Stomach (tissue), 9 donors: ENCODE results near the gene SZT2. TPM values are rescaled to one million over a fixed set of nuclear protein-coding genes. Genes with fewer than 3 reads are reported as not detected.

ENCODE experiments used
- DNase-seq, 2 donors: peaks; one replicate each; pipeline versions ENCODE4 v3.0.0 to v3.0.0-alpha.2; 2013 to 2019
- H3K27ac ChIP-seq, 5 donors: fragments of 200-600 bp in 4 of 5; sonication (generic) in 4 of 5; one replicate each; pipeline ENCODE4 v1.5.1; 2013 to 2019; ENCODE audit warnings: mild to moderate bottlenecking in 1 of 5, moderate library complexity in 1 of 5
- H3K27me3 ChIP-seq, 3 donors: fragments of 200-600 bp; sonication (generic); one replicate each; pipeline ENCODE4 v1.5.1; 2017 to 2019; ENCODE audit warnings: mixed run types in 1 of 3
- H3K36me3 ChIP-seq, 4 donors: fragments of 200-600 bp; sonication (generic); 1 replicate in 3 of 4; 2 replicates in 1 of 4; pipeline ENCODE4 v1.5.1; 2016 to 2019
- H3K4me1 ChIP-seq, 4 donors: fragments of 200-600 bp; sonication (generic); one replicate each; pipeline ENCODE4 v1.5.1; 2016 to 2019
- H3K4me3 ChIP-seq, 4 donors: fragments of 200-600 bp; sonication (generic) in 3 of 4; one replicate each; pipeline ENCODE4 v1.5.1; 2016 to 2019; ENCODE audit warnings: mild to moderate bottlenecking in 1 of 4
- H3K9me3 ChIP-seq, 4 donors: fragments of 200-600 bp; sonication (generic); one replicate each; pipeline ENCODE4 v1.5.1; 2016 to 2019
- EP300 ChIP-seq: sonication (generic); formaldehyde crosslinking; IDR thresholded peaks from one replicate; pipeline ENCODE4 v1.6.1; 2017; ENCODE audit warnings: antibody characterized with exemption
- POLR2A ChIP-seq, 4 donors: fragments of 450-650 bp; IDR thresholded peaks; one replicate each; pipeline ENCODE4 v1.6.1; 2016; ENCODE audit warnings: antibody characterized with exemption in 4 of 4, control low read depth in 2 of 4, mild to moderate bottlenecking in 1 of 4, moderate library complexity in 1 of 4
- POLR2AphosphoS5 ChIP-seq, 3 donors: sonication (generic); formaldehyde crosslinking; IDR thresholded peaks; one replicate each; pipeline ENCODE4 v1.6.1; 2016; ENCODE audit warnings: antibody characterized with exemption in 3 of 3
- WGBS, 5 donors: extraction: QIAGEN DNeasy Blood & Tissue Kit in 3 of 5; methylation state at CpG; one replicate each; pipeline versions ENCODE4 v1.1.5 to v1.1.7; 2013 to 2018; 5-methylcytosine and 5-hydroxymethylcytosine counted together
- intact Hi-C: fragments of 100-400 bp; cut with DNase I; formaldehyde crosslinking; loops from one replicate; pipeline ENCODE4 v1.15.1; 2023; ENCODE audit warnings: low total_unique reads
- polyA plus RNA-seq, 3 donors: library from polyadenylated mRNA; stranded (reverse); fragments of 200-250 nt; gene quantifications; one replicate each; pipeline ENCODE4 v1.2.3, GENCODE V29; 2013
- total RNA-seq, 5 donors: library from RNA; depleted of rRNA; stranded (reverse); fragments of >200 nt; gene quantifications; one replicate each; pipeline versions ENCODE4 v1.1.0 to v1.2.3, GENCODE V29; 2014 to 2016
- TF ChIP-seq, protein P1 (sequence below), 7 experiments: fragments of 450-650 bp in 4 of 7; fragments of 200-600 bp in 3 of 7; sonication (generic) in 3 of 7; IDR thresholded peaks; one replicate each; pipeline ENCODE4 v1.5.1; 2016 to 2019; ENCODE audit warnings: antibody characterized with exemption in 7 of 7, control low read depth in 2 of 7, mild to moderate bottlenecking in 1 of 7
- donor health status: healthy with polysubstance abuse.
- donor health status: Bipolar disorder and iron deficiency.
- donor health status: healthy.

Gene SZT2
- total and polyA plus RNA-seq, 8 donors, result 4.9 to 69.3 (median 52.9) TPM

DNA sequence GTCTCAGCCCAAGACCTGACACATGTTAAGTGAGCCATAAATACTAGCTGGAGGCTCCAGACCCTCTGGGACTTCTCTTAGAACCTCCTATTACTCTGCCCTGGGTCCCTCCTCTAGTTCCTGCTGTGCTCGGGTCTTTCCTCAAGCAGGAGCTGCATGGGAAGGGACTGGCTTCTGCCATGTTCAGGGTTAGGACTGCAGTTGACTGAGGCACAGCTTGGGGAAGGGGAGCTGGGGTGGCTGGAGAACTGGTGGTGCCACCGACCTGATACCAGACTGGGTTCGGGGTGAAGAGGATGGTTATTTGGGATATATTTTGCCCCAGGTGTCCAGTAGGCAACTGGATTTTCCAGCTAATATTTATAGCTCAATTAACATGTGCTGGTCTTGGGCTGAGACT lies 48.3 kb downstream of the SZT2 start:
- peaks cover 5 to 16% (median 10%) of the 10 kb centered on the region in 4 donors for H3K4me1 ChIP-seq
- no peak overlapping the region for H3K4me3 ChIP-seq
- DNase-seq, result peak in 1 of 2 donors; percentile 17
- H3K9me3 ChIP-seq, result no peaks in the 10 kb centered on the region
- no peak overlapping the region for H3K27ac ChIP-seq
- peaks cover 40 to 100% (median 92%) of the 10 kb centered on the region in 4 donors for H3K36me3 ChIP-seq
- H3K27me3 ChIP-seq, result no peaks in the 10 kb centered on the region
- no peak for TF ChIP-seq EP300
- intact Hi-C loops, result no loop called here
- WGBS, 5 donors, result 88 to 97% (median 92%) methylated on average over 3 of the region's 3 CpGs

DNA sequence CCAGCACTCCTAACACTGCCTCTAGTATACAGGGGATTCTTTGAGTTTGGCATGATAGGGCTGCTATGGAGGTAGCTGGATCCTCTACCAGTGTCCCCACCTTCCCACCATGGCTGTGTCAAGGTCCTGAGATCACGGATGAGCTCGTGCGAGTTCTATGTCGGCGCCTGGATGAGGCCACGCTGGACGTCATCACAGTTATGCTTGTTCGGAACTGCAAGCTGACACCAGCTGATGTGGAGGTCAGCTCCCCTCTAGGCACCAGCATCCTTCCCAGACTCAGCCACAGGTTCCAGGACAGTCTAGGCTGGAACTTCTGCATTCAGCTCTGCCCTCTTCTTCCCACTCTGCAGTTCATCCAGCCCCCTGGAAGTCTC lies 48.9 kb downstream of the SZT2 start:
- WGBS, 5 donors, result 91 to 97% (median 96%) methylated on average over 4 to 8 of the region's 8 CpGs
- peaks cover 5 to 16% (median 10%) of the 10 kb centered on the region in 4 donors for H3K4me1 ChIP-seq
- peaks cover 40 to 100% (median 92%) of the 10 kb centered on the region in 4 donors for H3K36me3 ChIP-seq
- no peak overlapping the region for H3K4me3 ChIP-seq
- intact Hi-C loops, result no loop called here
- TF ChIP-seq EP300 (no peak), POLR2A (IDR thresholded peaks at IDR 0.05) (no peak), POLR2AphosphoS5 (IDR thresholded peaks at IDR 0.05) (no peak)
- TF ChIP-seq, protein P1, sequence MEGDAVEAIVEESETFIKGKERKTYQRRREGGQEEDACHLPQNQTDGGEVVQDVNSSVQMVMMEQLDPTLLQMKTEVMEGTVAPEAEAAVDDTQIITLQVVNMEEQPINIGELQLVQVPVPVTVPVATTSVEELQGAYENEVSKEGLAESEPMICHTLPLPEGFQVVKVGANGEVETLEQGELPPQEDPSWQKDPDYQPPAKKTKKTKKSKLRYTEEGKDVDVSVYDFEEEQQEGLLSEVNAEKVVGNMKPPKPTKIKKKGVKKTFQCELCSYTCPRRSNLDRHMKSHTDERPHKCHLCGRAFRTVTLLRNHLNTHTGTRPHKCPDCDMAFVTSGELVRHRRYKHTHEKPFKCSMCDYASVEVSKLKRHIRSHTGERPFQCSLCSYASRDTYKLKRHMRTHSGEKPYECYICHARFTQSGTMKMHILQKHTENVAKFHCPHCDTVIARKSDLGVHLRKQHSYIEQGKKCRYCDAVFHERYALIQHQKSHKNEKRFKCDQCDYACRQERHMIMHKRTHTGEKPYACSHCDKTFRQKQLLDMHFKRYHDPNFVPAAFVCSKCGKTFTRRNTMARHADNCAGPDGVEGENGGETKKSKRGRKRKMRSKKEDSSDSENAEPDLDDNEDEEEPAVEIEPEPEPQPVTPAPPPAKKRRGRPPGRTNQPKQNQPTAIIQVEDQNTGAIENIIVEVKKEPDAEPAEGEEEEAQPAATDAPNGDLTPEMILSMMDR (IDR thresholded peaks at IDR 0.05), result no peak
- no peaks in the 10 kb centered on the region for H3K9me3 ChIP-seq
- no peak overlapping the region for H3K27ac ChIP-seq
- no peaks in the 10 kb centered on the region for H3K27me3 ChIP-seq
- DNase-seq, result peak in 1 of 2 donors; percentile 11

DNA sequence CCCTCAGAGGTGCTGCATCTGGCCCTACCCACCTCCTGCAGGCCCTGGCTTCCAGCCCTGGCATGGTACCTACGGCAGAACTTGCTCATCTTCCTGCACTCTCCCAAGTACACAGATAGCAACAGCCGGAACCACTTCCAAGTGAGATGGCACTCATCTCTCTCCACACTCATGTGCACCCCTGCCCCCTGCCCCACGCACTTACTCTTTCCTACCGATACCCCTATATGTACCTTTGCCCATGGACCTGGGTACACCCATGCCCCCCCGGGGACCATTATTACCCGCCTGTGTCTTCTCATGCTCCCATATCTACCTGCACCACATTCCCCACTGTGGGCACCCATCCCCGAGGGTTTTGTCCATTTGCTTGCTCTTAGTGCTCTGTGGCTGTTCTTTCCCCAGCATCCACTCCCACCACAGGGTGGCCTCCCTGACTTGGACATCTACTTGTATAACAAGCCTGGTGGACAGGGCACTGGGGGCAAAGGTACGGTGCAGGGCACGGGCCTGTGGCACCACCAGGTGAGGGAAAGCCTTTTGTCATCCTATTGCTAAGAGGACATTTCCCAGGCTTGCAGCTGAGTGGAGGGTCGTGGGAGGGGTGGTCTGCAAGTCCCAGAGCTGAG lies 49.4 kb downstream of the SZT2 start:
- intact Hi-C loops, result no loop called here
- Histone ChIP-seq H3K9me3 (no peaks in the 10 kb centered on the region), H3K4me3 (no peak overlapping the region), H3K36me3 (peaks cover 40 to 100% (median 92%) of the 10 kb centered on the region in 4 donors), H3K4me1 (peaks cover 5 to 16% (median 10%) of the 10 kb centered on the region in 4 donors), H3K27me3 (no peaks in the 10 kb centered on the region), H3K27ac (no peak overlapping the region)
- 86 to 92% (median 89%) methylated on average over 8 to 10 of the region's 10 CpGs for WGBS, 5 donors
- TF ChIP-seq EP300, result no peak
- no peak for TF ChIP-seq POLR2A (IDR thresholded peaks at IDR 0.05)
- TF ChIP-seq POLR2AphosphoS5 (IDR thresholded peaks at IDR 0.05), result no peak
- TF ChIP-seq, protein P1 (IDR thresholded peaks at IDR 0.05), result no peak
- DNase-seq, result peak in 1 of 2 donors; percentile 20

DNA sequence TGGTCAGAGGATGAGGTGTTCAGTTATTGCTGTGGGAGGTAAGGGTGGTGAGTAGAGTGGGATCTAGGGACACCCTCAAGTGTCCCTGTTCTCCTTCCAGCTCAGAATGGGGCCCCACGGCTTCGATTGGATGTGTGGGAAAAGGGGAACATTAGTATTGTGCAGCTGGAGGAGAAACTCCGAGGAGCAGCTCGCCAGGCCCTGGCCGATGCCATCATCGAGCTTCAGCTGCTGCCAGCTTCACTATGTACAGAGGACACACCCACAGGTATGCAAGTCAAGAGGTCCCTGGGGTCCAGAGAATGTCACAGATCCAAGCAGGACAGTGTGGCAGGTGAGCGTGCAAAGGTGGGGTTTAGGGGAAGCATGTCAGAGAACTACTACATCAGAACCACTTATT lies 50.1 kb downstream of the SZT2 start:
- TF ChIP-seq, protein P1 (IDR thresholded peaks at IDR 0.05), result no peak
- no peak for TF ChIP-seq POLR2AphosphoS5 (IDR thresholded peaks at IDR 0.05)
- TF ChIP-seq EP300, result no peak
- no peak for TF ChIP-seq POLR2A (IDR thresholded peaks at IDR 0.05)
- Histone ChIP-seq H3K27me3 (no peaks in the 10 kb centered on the region), H3K4me3 (no peak overlapping the region), H3K36me3 (peaks cover 35 to 100% (median 92%) of the 10 kb centered on the region in 4 donors), H3K27ac (no peak overlapping the region), H3K9me3 (no peaks in the 10 kb centered on the region), H3K4me1 (peaks cover 5 to 16% (median 10%) of the 10 kb centered on the region in 4 donors)
- intact Hi-C loops, result no loop called here
- DNase-seq, result peak in 1 of 2 donors; percentile 23
- WGBS, 5 donors, result 48 to 86% (median 70%) methylated on average over 7 of the region's 7 CpGs

DNA sequence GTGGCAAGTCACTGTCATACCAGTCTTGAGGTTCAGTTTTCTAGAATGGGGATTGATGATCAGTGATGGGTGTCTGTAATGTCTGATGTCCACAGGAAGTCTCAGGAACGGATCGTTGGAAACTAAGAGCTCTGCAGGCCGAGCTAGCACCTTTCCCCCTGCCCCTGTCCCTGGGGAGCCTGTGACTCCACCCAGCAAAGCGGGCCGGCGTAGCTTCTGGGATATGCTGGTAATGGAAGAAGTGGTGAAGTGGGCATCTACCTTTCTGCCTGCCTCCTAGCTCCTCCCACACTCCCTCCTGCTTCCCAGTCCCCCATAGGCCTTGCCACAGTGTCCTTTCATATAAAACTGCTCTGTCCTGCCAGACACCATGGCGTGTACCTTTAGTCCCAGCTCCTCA lies 50.7 kb downstream of the SZT2 start:
- intact Hi-C loops, result no loop called here
- Histone ChIP-seq H3K4me3 (no peak overlapping the region), H3K4me1 (peaks cover 2 to 16% (median 7%) of the 10 kb centered on the region in 4 donors), H3K9me3 (no peaks in the 10 kb centered on the region), H3K27me3 (no peaks in the 10 kb centered on the region), H3K36me3 (peaks cover 35 to 100% (median 92%) of the 10 kb centered on the region in 4 donors), H3K27ac (no peak overlapping the region)
- TF ChIP-seq, protein P1 (IDR thresholded peaks at IDR 0.05), result no peak
- TF ChIP-seq EP300, result no peak
- no peak for TF ChIP-seq POLR2A (IDR thresholded peaks at IDR 0.05)
- TF ChIP-seq POLR2AphosphoS5 (IDR thresholded peaks at IDR 0.05), result no peak
- 84 to 96% (median 91%) methylated on average over 7 of the region's 7 CpGs for WGBS, 5 donors
- DNase-seq, result peak in 1 of 2 donors; percentile 13
